NCI-H69 (cell line): ENCODE measurements around the gene FPR2.
"Not testable (repeated sequence)": the region's sequence is repeated elsewhere in the genome, so short reads cannot be mapped to it uniquely, and the experiment has no call there.

Source experiments
- DNase-seq: peaks from one replicate; lab custom pipeline; 2025; lab: John Stamatoyannopoulos, UW

The FPR2 gene

GRCh38 chr19:51760697-51761356 lies at the start of gene FPR2:
Gene FPR2 (plus strand): TSS chr19:51761180. CDS start chr19:51768659, 7,479 bp downstream.
- no peak for DNase-seq

GRCh38 chr19:51711702-51712101 lies 49.3 kb upstream of the FPR2 start:
- DNase-seq = no peak

- peak; percentile 71 for DNase-seq
These were observed 48.4 kb upstream of the FPR2 start for GRCh38 chr19:51712461-51713081.

- DNase-seq = no peak
These were observed 47.4 kb upstream of the FPR2 start for GRCh38 chr19:51713319-51714285.

GRCh38 chr19:51714848-51715247 lies 46.1 kb upstream of the FPR2 start:
- no peak for DNase-seq

- no peak for DNase-seq
These were observed 45.1 kb upstream of the FPR2 start for GRCh38 chr19:51715850-51716249.

- no peak for DNase-seq
These were observed 44.1 kb upstream of the FPR2 start for GRCh38 chr19:51716925-51717324.

- peak; percentile 10 for DNase-seq
These were observed 41.6 kb upstream of the FPR2 start for GRCh38 chr19:51719251-51719988.

- DNase-seq = no peak
These were observed 39.1 kb upstream of the FPR2 start for GRCh38 chr19:51721905-51722304.

GRCh38 chr19:51722492-51722891 lies 38.5 kb upstream of the FPR2 start:
- no peak for DNase-seq

GRCh38 chr19:51724543-51724942 lies 36.4 kb upstream of the FPR2 start:
- peak; percentile 43 for DNase-seq

GRCh38 chr19:51726049-51726448 lies 34.9 kb upstream of the FPR2 start:
- peak; percentile 15 for DNase-seq

GRCh38 chr19:51727349-51727880 lies 33.6 kb upstream of the FPR2 start:
- no peak for DNase-seq

- no peak for DNase-seq
These were observed 31.2 kb upstream of the FPR2 start for GRCh38 chr19:51729781-51730180.

GRCh38 chr19:51733742-51734522 lies 27.0 kb upstream of the FPR2 start:
- no peak for DNase-seq

GRCh38 chr19:51735759-51736449 lies 25.1 kb upstream of the FPR2 start:
- DNase-seq = no peak

GRCh38 chr19:51737389-51737788 lies 23.6 kb upstream of the FPR2 start:
- DNase-seq = no peak

- DNase-seq = no peak
These were observed 23.1 kb upstream of the FPR2 start for GRCh38 chr19:51737924-51738323.

GRCh38 chr19:51738523-51738922 lies 22.5 kb upstream of the FPR2 start:
- DNase-seq = not testable (repeated sequence)
